Liver (tissue), 9 donors: Measurements from ENCODE around the gene CBX4. TPM values are rescaled to one million over a fixed set of nuclear protein-coding genes. Genes with fewer than 3 reads are reported as not detected.

ENCODE experiments used
- DNase-seq: peaks from one replicate; pipeline ENCODE4 v3.0.0-alpha.2; 2017; ENCODE audit warnings: low spot score
- H3K27ac ChIP-seq, 2 donors: one replicate each; pipeline ENCODE4 v1.7.0; 2013; ENCODE audit warnings: inconsistent platforms in 2 of 2, low read length in 2 of 2, control low read depth in 1 of 2, low read depth in 1 of 2, mild to moderate bottlenecking in 1 of 2
- H3K27me3 ChIP-seq, 4 donors: one replicate each; pipeline versions ENCODE4 v1.6.1 to v1.7.0; 2013; ENCODE audit warnings: low read length in 3 of 4, inconsistent platforms in 1 of 4, mild to moderate bottlenecking in 1 of 4, moderate library complexity in 1 of 4; ENCODE audit not compliant: control insufficient read depth in 4 of 4, insufficient read depth in 4 of 4
- H3K36me3 ChIP-seq, 4 donors: one replicate each; pipeline versions ENCODE4 v1.6.1 to v1.7.0; 2013; ENCODE audit warnings: low read length in 3 of 4, mild to moderate bottlenecking in 3 of 4, low read depth in 1 of 4, moderate library complexity in 1 of 4; ENCODE audit not compliant: control insufficient read depth in 4 of 4, insufficient read depth in 3 of 4
- H3K4me1 ChIP-seq, 4 donors: one replicate each; pipeline versions ENCODE4 v1.6.1 to v1.7.0; 2013; ENCODE audit warnings: low read length in 3 of 4, mild to moderate bottlenecking in 3 of 4, moderate library complexity in 1 of 4; ENCODE audit not compliant: control insufficient read depth in 4 of 4, insufficient read depth in 4 of 4
- H3K4me3 ChIP-seq, 3 donors: one replicate each; pipeline versions ENCODE4 v1.6.1 to v1.7.0; 2013; ENCODE audit warnings: low read length in 3 of 3, control low read depth in 1 of 3, low read depth in 1 of 3, mild to moderate bottlenecking in 1 of 3
- H3K9ac ChIP-seq, 2 donors: one replicate each; pipeline ENCODE4 v1.7.0; 2013; ENCODE audit warnings: low read length in 2 of 2, mild to moderate bottlenecking in 2 of 2, moderate library complexity in 2 of 2, control low read depth in 1 of 2, low read depth in 1 of 2
- H3K9me3 ChIP-seq, 4 donors: one replicate each; pipeline versions ENCODE4 v1.6.1 to v1.7.0; 2013; ENCODE audit warnings: low read length in 3 of 4; ENCODE audit not compliant: control insufficient read depth in 4 of 4
- ATF3 ChIP-seq: IDR thresholded peaks from 2 replicates; pipeline ENCODE4 v1.6.1; 2016; ENCODE audit warnings: antibody characterized with exemption
- CTCF ChIP-seq: fragments of 150-350 bp; IDR thresholded peaks from 2 replicates; pipeline ENCODE4 v1.5.1; 2017; ENCODE audit warnings: improper control_type of control experiment, low read depth, low read length; ENCODE audit not compliant: missing input control
- EGR1 ChIP-seq, 2 donors: IDR thresholded peaks; 2 replicates each; pipeline ENCODE4 v1.6.1; 2016 to 2018; ENCODE audit warnings: antibody characterized with exemption in 2 of 2, low read depth in 2 of 2
- FOXA1 ChIP-seq: IDR thresholded peaks from 2 replicates; pipeline ENCODE4 v1.6.1; 2016; ENCODE audit warnings: antibody characterized with exemption
- FOXA2 ChIP-seq: IDR thresholded peaks from 2 replicates; pipeline ENCODE4 v1.6.1; 2016; ENCODE audit warnings: antibody characterized with exemption
- GABPA ChIP-seq, 2 donors: IDR thresholded peaks in 1 of 2; conservative IDR thresholded peaks in 1 of 2; 2 replicates each; pipeline ENCODE4 v1.6.1; 2016; ENCODE audit warnings: antibody characterized with exemption in 2 of 2, mild to moderate bottlenecking in 1 of 2, moderate library complexity in 1 of 2
- HNF4A ChIP-seq, 2 donors: conservative IDR thresholded peaks; 2 replicates each; pipeline ENCODE4 v1.6.1; 2016; ENCODE audit warnings: antibody characterized with exemption in 2 of 2, mild to moderate bottlenecking in 2 of 2
- HNF4G ChIP-seq: IDR thresholded peaks from 2 replicates; pipeline ENCODE4 v1.6.1; 2016; ENCODE audit warnings: antibody characterized with exemption
- JUND ChIP-seq, 2 donors: IDR thresholded peaks; 2 replicates each; pipeline ENCODE4 v1.6.1; 2016; ENCODE audit warnings: antibody characterized with exemption in 2 of 2
- MAX ChIP-seq: IDR thresholded peaks from 2 replicates; pipeline ENCODE4 v1.6.1; 2016; ENCODE audit warnings: antibody characterized with exemption
- NR2F2 ChIP-seq: IDR thresholded peaks from 2 replicates; pipeline ENCODE4 v1.6.1; 2016; ENCODE audit warnings: antibody characterized with exemption
- RAD21 ChIP-seq, 2 donors: IDR thresholded peaks; 2 replicates each; pipeline ENCODE4 v1.6.1; 2016; ENCODE audit warnings: antibody characterized with exemption in 2 of 2, mild to moderate bottlenecking in 2 of 2
- REST ChIP-seq: IDR thresholded peaks from 2 replicates; pipeline ENCODE4 v1.6.1; 2016; ENCODE audit warnings: antibody characterized with exemption, mild to moderate bottlenecking
- RXRA ChIP-seq, 2 donors: IDR thresholded peaks; 2 replicates each; pipeline ENCODE4 v1.6.1; 2017 to 2018; ENCODE audit warnings: antibody characterized with exemption in 2 of 2, mild to moderate bottlenecking in 1 of 2
- SP1 ChIP-seq: IDR thresholded peaks from 2 replicates; pipeline ENCODE4 v1.6.1; 2018; ENCODE audit warnings: antibody characterized with exemption, mild to moderate bottlenecking
- TAF1 ChIP-seq: conservative IDR thresholded peaks from 2 replicates; pipeline ENCODE4 v1.6.1; 2016; ENCODE audit warnings: antibody characterized with exemption, mild to moderate bottlenecking
- YY1 ChIP-seq: IDR thresholded peaks from 2 replicates; pipeline ENCODE4 v1.6.1; 2016; ENCODE audit warnings: antibody characterized with exemption, mild to moderate bottlenecking
- ZBTB33 ChIP-seq: IDR thresholded peaks from 2 replicates; pipeline ENCODE4 v1.6.1; 2016; ENCODE audit warnings: antibody characterized with exemption
- WGBS: extraction: QIAGEN DNeasy Blood & Tissue Kit; methylation state at CpG from one replicate; pipeline ENCODE4 v1.1.7; 2013; 5-methylcytosine and 5-hydroxymethylcytosine counted together
- polyA plus RNA-seq, 2 donors: library from polyadenylated mRNA; stranded (reverse) in 1 of 2; unstranded in 1 of 2; fragments of 200-250 nt in 1 of 2; fragments of >200 nt in 1 of 2; fragmentation: Nextera tagmentation in 1 of 2; extraction: Ambion mirVana in 1 of 2; gene quantifications; one replicate each; pipeline versions ENCODE4 v1.2.1 to v1.2.3, GENCODE V29; 2013 to 2015
- total RNA-seq, 2 donors: library from RNA; depleted of rRNA; stranded (reverse); fragments of >200 nt; gene quantifications; one replicate each; pipeline ENCODE4 v1.2.3, GENCODE V29; 2014
- donor health status: healthy.
- donor health status: healthy.
- donor health status: healthy.
- donor health status: healthy.
- donor health status: healthy.

The CBX4 gene
- total RNA-seq (1 to 10 TPM; 4.8 to 7.7 TPM), polyA plus RNA-seq (1 to 10 TPM; 4.9 to 8.9 TPM)

GRCh38 chr17:79839356-79840268 is at the start of gene CBX4:
Gene CBX4, minus strand, starts transcription at chr17:79839440. Its CDS starts 189 bp downstream, at chr17:79839251.
- Histone ChIP-seq H3K9ac (peak within 1 kb of the TSS; percentile 69 to 92), H3K4me3 (peak within 1 kb of the TSS; percentile 66 to 94 (median 72)), H3K4me1 (peaks cover 30 to 85% (median 50%) of the 10 kb centered on the region in 4 donors), H3K9me3 (no peaks in the 10 kb centered on the region), H3K27ac (peak within 1 kb of the TSS; percentile 79 to 94), H3K36me3 (peaks cover 0 to 2% (median under 1%) of the 10 kb centered on the region in 4 donors), H3K27me3 (no peaks in the 10 kb centered on the region)
- TF ChIP-seq ATF3: peak; percentile 32
- TF ChIP-seq CTCF: peak; percentile 66
- TF ChIP-seq NR2F2: no peak
- peak; percentile 41 to 68 for TF ChIP-seq RAD21 (IDR thresholded peaks at IDR 0.05)
- TF ChIP-seq HNF4A (conservative IDR thresholded peaks at IDR 0.05): no peak
- no peak for TF ChIP-seq FOXA1
- TF ChIP-seq YY1: peak; percentile 67
- TF ChIP-seq FOXA2: no peak
- no peak for TF ChIP-seq EGR1 (IDR thresholded peaks at IDR 0.05; ENCODE audit: low read depth in 2 of 2)
- no peak for TF ChIP-seq GABPA (IDR thresholded peaks at IDR 0.05 in 1 of 2, conservative IDR thresholded peaks at IDR 0.05 in 1 of 2)
- no peak for TF ChIP-seq MAX
- no peak for TF ChIP-seq JUND (IDR thresholded peaks at IDR 0.05)
- TF ChIP-seq SP1: peak; percentile 16
- no peak for TF ChIP-seq TAF1
- TF ChIP-seq HNF4G: no peak
- TF ChIP-seq RXRA (IDR thresholded peaks at IDR 0.05): no peak
- TF ChIP-seq REST: no peak
- no peak for TF ChIP-seq ZBTB33
- peak; percentile 85 for DNase-seq
- WGBS: 2% methylated on average over 103 of the region's 103 CpGs
